ENCODE measurements around the gene PRKN. TPM values are rescaled to one million over a fixed set of nuclear protein-coding genes. Genes with fewer than 3 reads are reported as not detected.

PRKN gene
- total RNA-seq, 2 experiments from 2014 or later: 0.82 to 1.00 TPM

GRCh38 chr6:162389343-162390085 lies 338.1 kb downstream of the PRKN start:
- Mint-ChIP-seq H3K36me3 (no peaks in the 10 kb centered on the region), H3K9me3 (no peaks in the 10 kb centered on the region), H3K27me3 (no peaks in the 10 kb centered on the region), H3K4me3 (no peak overlapping the region), H3K27ac (no peak overlapping the region), H3K4me1 (ENCODE audit: low read depth) (no peaks in the 10 kb centered on the region)
- no peak for DNase-seq
- intact Hi-C loops (cut with micrococcal nuclease): no loop called here
- POLR2A ChIA-PET: no interaction called here
- CTCF ChIA-PET: no interaction called here

- POLR2A ChIA-PET: no interaction called here
- no peak for DNase-seq
- Mint-ChIP-seq H3K27ac (no peak overlapping the region), H3K27me3 (no peaks in the 10 kb centered on the region), H3K9me3 (no peaks in the 10 kb centered on the region), H3K36me3 (no peaks in the 10 kb centered on the region), H3K4me1 (ENCODE audit: low read depth) (no peaks in the 10 kb centered on the region), H3K4me3 (no peak overlapping the region)
- CTCF ChIA-PET: no interaction called here
- intact Hi-C loops (cut with micrococcal nuclease): no loop called here
Observed at GRCh38 chr6:162388383-162388777, 339.2 kb downstream of the PRKN start.

GRCh38 chr6:162387718-162388382 lies 339.7 kb downstream of the PRKN start:
- Mint-ChIP-seq H3K4me3 (no peak overlapping the region), H3K27me3 (no peaks in the 10 kb centered on the region), H3K9me3 (no peaks in the 10 kb centered on the region), H3K4me1 (ENCODE audit: low read depth) (no peaks in the 10 kb centered on the region), H3K36me3 (no peaks in the 10 kb centered on the region), H3K27ac (no peak overlapping the region)
- ChIA-PET POLR2A (no interaction called here), CTCF (no interaction called here)
- intact Hi-C loops (cut with micrococcal nuclease): no loop called here
- DNase-seq: no peak

- POLR2A ChIA-PET: no interaction called here
Observed at GRCh38 chr6:162385980-162386379, 341.6 kb downstream of the PRKN start.

GRCh38 chr6:162379757-162380409 lies 347.7 kb downstream of the PRKN start:
- no peak overlapping the region for H3K27ac Mint-ChIP-seq
- ChIA-PET POLR2A (no interaction called here), CTCF (no interaction called here)
- intact Hi-C loops (cut with micrococcal nuclease): no loop called here
- H3K4me1 Mint-ChIP-seq (ENCODE audit: low read depth): no peaks in the 10 kb centered on the region
- no peaks in the 10 kb centered on the region for H3K36me3 Mint-ChIP-seq
- H3K27me3 Mint-ChIP-seq: no peaks in the 10 kb centered on the region
- no peak for DNase-seq
- no peaks in the 10 kb centered on the region for H3K9me3 Mint-ChIP-seq
- H3K4me3 Mint-ChIP-seq: no peak overlapping the region

More at GRCh38 chr6:162385980-162386379, 341.6 kb downstream of the PRKN start:
- CTCF ChIA-PET: no interaction called here
- intact Hi-C loops (cut with micrococcal nuclease): no loop called here
- no peaks in the 10 kb centered on the region for H3K36me3 Mint-ChIP-seq
- H3K4me3 Mint-ChIP-seq: no peak overlapping the region
- H3K27ac Mint-ChIP-seq: no peak overlapping the region
- no peak for DNase-seq
- no peaks in the 10 kb centered on the region for H3K27me3 Mint-ChIP-seq
- no peaks in the 10 kb centered on the region for H3K9me3 Mint-ChIP-seq
- no peaks in the 10 kb centered on the region for H3K4me1 Mint-ChIP-seq (ENCODE audit: low read depth)

- H3K9me3 Mint-ChIP-seq: no peaks in the 10 kb centered on the region
- DNase-seq: no peak
- H3K36me3 Mint-ChIP-seq: no peaks in the 10 kb centered on the region
- no peak overlapping the region for H3K4me3 Mint-ChIP-seq
- H3K27me3 Mint-ChIP-seq: no peaks in the 10 kb centered on the region
- ChIA-PET POLR2A (no interaction called here), CTCF (no interaction called here)
- no peaks in the 10 kb centered on the region for H3K4me1 Mint-ChIP-seq (ENCODE audit: low read depth)
- H3K27ac Mint-ChIP-seq: no peak overlapping the region
- intact Hi-C loops (cut with micrococcal nuclease): no loop called here
Observed at GRCh38 chr6:162377735-162378134, 349.8 kb downstream of the PRKN start.

- intact Hi-C loops (cut with micrococcal nuclease): no loop called here
- no peak for DNase-seq
- ChIA-PET POLR2A (no interaction called here), CTCF (no interaction called here)
- no peak overlapping the region for H3K27ac Mint-ChIP-seq
- H3K4me3 Mint-ChIP-seq: no peak overlapping the region
- no peaks in the 10 kb centered on the region for H3K9me3 Mint-ChIP-seq
- no peaks in the 10 kb centered on the region for H3K27me3 Mint-ChIP-seq
- H3K4me1 Mint-ChIP-seq (ENCODE audit: low read depth): no peaks in the 10 kb centered on the region
- no peaks in the 10 kb centered on the region for H3K36me3 Mint-ChIP-seq
Observed at GRCh38 chr6:162373868-162374267, 353.7 kb downstream of the PRKN start.

GRCh38 chr6:162373192-162373591 lies 354.4 kb downstream of the PRKN start:
- H3K4me1 Mint-ChIP-seq (ENCODE audit: low read depth): no peaks in the 10 kb centered on the region
- intact Hi-C loops (cut with micrococcal nuclease): no loop called here
- DNase-seq: no peak
- ChIA-PET POLR2A (no interaction called here), CTCF (no interaction called here)
- H3K36me3 Mint-ChIP-seq: no peaks in the 10 kb centered on the region
- H3K27me3 Mint-ChIP-seq: no peaks in the 10 kb centered on the region
- no peak overlapping the region for H3K27ac Mint-ChIP-seq
- no peak overlapping the region for H3K4me3 Mint-ChIP-seq
- H3K9me3 Mint-ChIP-seq: no peaks in the 10 kb centered on the region

GRCh38 chr6:162372106-162372505 lies 355.5 kb downstream of the PRKN start:
- no peaks in the 10 kb centered on the region for H3K36me3 Mint-ChIP-seq
- H3K27ac Mint-ChIP-seq: no peak overlapping the region
- intact Hi-C loops (cut with micrococcal nuclease): no loop called here
- ChIA-PET CTCF (no interaction called here), POLR2A (no interaction called here)
- no peaks in the 10 kb centered on the region for H3K4me1 Mint-ChIP-seq (ENCODE audit: low read depth)
- H3K9me3 Mint-ChIP-seq: no peaks in the 10 kb centered on the region
- no peak overlapping the region for H3K4me3 Mint-ChIP-seq
- no peak for DNase-seq
- H3K27me3 Mint-ChIP-seq: no peaks in the 10 kb centered on the region

- no peak for DNase-seq
- Mint-ChIP-seq H3K9me3 (no peaks in the 10 kb centered on the region), H3K4me3 (no peak overlapping the region), H3K27ac (no peak overlapping the region), H3K4me1 (ENCODE audit: low read depth) (no peaks in the 10 kb centered on the region), H3K36me3 (no peaks in the 10 kb centered on the region), H3K27me3 (no peaks in the 10 kb centered on the region)
- ChIA-PET CTCF (no interaction called here), POLR2A (no interaction called here)
- intact Hi-C loops (cut with micrococcal nuclease): no loop called here
Observed at GRCh38 chr6:162371121-162371520, 356.4 kb downstream of the PRKN start.

- no peak overlapping the region for H3K4me3 Mint-ChIP-seq
- POLR2A ChIA-PET: no interaction called here
- H3K27ac Mint-ChIP-seq: no peak overlapping the region
- DNase-seq: no peak
- intact Hi-C loops (cut with micrococcal nuclease): no loop called here
- H3K4me1 Mint-ChIP-seq (ENCODE audit: low read depth): no peaks in the 10 kb centered on the region
- no peaks in the 10 kb centered on the region for H3K9me3 Mint-ChIP-seq
- H3K27me3 Mint-ChIP-seq: no peaks in the 10 kb centered on the region
- no peaks in the 10 kb centered on the region for H3K36me3 Mint-ChIP-seq
- CTCF ChIA-PET: no interaction called here
Observed at GRCh38 chr6:162369091-162369490, 358.5 kb downstream of the PRKN start.

- CTCF ChIA-PET: no interaction called here
- no peak overlapping the region for H3K4me3 Mint-ChIP-seq
- no peaks in the 10 kb centered on the region for H3K4me1 Mint-ChIP-seq (ENCODE audit: low read depth)
- DNase-seq: no peak
- no peaks in the 10 kb centered on the region for H3K9me3 Mint-ChIP-seq
- POLR2A ChIA-PET: no interaction called here
- no peak overlapping the region for H3K27ac Mint-ChIP-seq
- intact Hi-C loops (cut with micrococcal nuclease): no loop called here
- H3K36me3 Mint-ChIP-seq: no peaks in the 10 kb centered on the region
- H3K27me3 Mint-ChIP-seq: no peaks in the 10 kb centered on the region
Observed at GRCh38 chr6:162364488-162364887, 363.1 kb downstream of the PRKN start.

- DNase-seq: no peak
- POLR2A ChIA-PET: no interaction called here
- no peak overlapping the region for H3K27ac Mint-ChIP-seq
- CTCF ChIA-PET: no interaction called here
- H3K4me1 Mint-ChIP-seq (ENCODE audit: low read depth): no peaks in the 10 kb centered on the region
- H3K9me3 Mint-ChIP-seq: no peaks in the 10 kb centered on the region
- intact Hi-C loops (cut with micrococcal nuclease): no loop called here
- H3K36me3 Mint-ChIP-seq: no peaks in the 10 kb centered on the region
- H3K27me3 Mint-ChIP-seq: no peaks in the 10 kb centered on the region
- H3K4me3 Mint-ChIP-seq: no peak overlapping the region
Observed at GRCh38 chr6:162363757-162364156, 363.8 kb downstream of the PRKN start.

Measured in activated CD4-positive, alpha-beta memory T cell treated with anti-CD3 and anti-CD28 coated beads for 36 hours (primary cell).